NCI-H748 (cell line): ENCODE data around the gene VTI1B.
"Not testable (repeated sequence)": the region's sequence is repeated elsewhere in the genome, so short reads cannot be mapped to it uniquely, and the experiment has no call there.

Source experiments
- DNase-seq: peaks from one replicate; lab custom pipeline; 2025; ENCODE audit not compliant: unreplicated experiment; lab: John Stamatoyannopoulos, UW

VTI1B gene

DNA sequence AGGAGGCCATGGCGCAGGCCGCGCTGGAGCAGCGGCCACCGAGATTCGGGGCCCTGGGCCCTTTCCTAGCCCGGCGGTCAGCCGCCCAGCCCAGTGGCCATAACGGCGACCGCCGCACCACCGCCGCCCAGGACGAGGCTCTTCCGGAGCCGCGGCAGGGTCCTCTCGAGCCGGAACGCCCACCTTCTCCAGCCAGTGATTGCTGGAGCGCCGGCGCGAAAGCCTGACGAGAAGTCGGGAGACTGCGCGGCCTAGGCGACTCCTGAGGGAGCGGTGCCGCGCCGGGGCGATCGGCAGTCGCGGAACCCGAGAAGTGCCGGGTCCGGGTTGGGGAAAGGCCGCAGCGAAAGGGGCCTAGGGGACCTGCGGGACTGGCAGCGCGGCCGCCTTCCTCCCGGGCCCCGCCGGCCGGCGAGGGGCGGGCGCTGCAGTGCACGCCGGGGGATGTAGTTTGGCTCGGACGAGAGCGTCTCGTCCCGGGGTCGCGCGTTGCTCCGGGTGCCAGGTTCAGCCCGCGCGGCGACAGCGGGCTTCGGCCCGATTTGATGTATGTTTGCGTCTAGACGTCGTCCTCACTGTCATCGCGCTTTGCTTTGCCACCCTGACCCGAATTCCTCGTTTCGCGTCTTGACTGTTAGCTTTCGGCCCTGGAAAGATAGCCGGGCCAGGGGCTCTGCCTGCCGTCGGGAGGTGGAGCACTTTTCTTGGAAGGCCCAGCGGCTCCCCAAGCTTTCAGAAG lies at the start of gene VTI1B:
TSS of gene VTI1B (minus strand) at position 153 of the 739 bp plus-strand sequence. CDS start at position 10, 143 bp downstream.
- DNase-seq = peak; percentile 84

- DNase-seq = peak; percentile 29
These were observed 47.9 kb upstream of the VTI1B start for GRCh38 chr14:67722293-67722692.

DNA sequence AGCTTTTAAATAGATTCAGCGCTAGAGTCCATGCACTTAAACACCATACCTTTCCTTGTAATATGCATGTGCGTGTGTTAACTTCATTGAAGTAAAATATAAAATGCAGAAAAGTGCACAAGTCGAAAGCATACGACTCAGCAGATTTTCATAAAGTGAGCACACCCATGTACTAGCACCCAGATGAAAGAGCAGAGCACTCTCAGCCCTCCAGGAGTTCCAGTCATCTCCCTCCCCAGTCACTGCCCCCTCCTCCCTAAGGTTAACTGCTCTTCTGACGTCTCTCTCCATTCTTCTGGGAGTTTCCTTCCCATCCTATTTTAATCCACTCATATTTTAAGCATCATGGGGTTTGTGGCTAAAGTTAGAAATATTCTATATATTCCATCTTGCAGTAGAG lies 47.4 kb upstream of the VTI1B start:
- DNase-seq = no peak

DNA sequence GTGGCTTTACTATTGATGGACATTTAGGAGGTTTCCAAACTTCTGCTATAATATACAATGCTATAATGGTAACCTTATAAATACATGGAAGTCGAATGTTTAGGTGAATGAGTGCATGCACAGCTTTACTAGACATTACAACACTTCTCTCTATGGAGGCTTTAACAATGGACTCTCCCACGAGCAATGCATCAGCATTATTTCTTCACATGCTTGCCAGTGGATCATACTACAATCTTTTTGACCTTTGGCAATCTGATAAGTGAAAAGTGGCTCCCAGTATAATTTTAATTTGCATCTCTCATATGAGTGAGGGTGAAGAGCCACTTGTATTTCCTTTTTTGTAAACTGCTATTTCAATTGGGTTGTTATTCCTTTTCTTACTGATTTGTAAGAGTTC lies 45.4 kb upstream of the VTI1B start:
- DNase-seq = no peak

DNA sequence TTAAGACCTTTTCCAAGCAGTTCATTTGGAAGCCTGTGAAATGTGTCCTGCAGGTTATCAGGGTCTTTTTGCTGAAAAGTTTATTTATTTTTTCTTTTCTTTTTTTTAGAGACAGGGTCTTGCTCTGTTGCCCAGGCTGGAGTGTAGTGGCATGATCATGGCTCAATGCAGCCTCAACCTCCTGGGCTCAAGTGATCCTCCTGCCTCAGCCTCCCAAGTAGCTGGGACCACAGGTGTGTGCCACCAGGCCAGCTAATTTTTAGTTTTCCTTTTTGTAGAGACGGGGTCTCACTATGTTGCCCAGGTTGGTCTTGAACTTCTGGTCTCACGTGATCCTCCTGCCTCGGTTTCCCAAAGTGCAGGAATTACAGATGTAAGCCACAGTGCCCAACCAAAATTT lies 45.0 kb upstream of the VTI1B start:
- DNase-seq = not testable (repeated sequence)

GRCh38 chr14:67718265-67718664 lies 43.8 kb upstream of the VTI1B start:
- no peak for DNase-seq

GRCh38 chr14:67717048-67717447 lies 42.6 kb upstream of the VTI1B start:
- DNase-seq = no peak

DNA sequence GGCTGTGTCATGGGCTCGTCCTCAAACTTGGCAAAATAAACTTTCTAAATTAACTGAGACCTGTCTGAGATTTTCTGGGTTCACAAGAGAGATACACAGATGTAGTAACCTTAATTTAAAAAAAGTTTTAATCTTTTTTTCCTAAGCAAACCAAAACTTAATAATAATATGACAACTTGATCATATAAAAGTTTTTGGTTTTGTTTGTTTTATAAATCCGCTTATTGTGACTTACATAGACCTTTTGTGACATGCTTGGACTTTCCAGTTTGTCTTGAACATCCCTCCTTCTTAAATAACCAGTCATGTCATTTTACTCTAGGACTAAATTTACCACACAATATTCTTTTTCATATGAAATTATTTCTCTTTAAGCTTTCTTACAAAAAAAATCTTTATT lies 35.8 kb upstream of the VTI1B start:
- peak; percentile 8 for DNase-seq

GRCh38 chr14:67709796-67710195 lies 35.4 kb upstream of the VTI1B start:
- not testable (repeated sequence) for DNase-seq

GRCh38 chr14:67709346-67709745 lies 34.9 kb upstream of the VTI1B start:
- not testable (repeated sequence) for DNase-seq

DNA sequence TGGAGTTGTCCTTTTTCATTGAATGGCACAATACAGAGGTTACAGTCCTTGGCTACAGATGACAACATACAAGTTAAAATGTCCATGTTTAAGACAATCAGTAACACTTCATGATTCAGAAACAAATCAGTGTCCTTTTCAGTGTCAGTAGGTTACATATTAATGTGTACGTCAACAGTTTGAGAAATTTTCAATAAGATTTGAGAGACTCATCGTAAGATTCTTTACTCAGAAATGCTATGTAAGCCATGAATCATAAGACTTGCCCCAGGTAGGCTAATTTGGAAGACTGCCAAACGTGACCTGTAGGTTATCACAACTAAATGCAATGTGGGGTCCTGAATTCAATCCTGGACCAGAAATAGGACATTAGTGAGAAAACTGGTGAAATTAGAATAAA lies 30.8 kb upstream of the VTI1B start:
- DNase-seq = no peak

GRCh38 chr14:67704484-67705089 lies 30.2 kb upstream of the VTI1B start:
- peak; percentile 77 for DNase-seq

- DNase-seq = no peak
These were observed 29.6 kb upstream of the VTI1B start for GRCh38 chr14:67703997-67704396.

GRCh38 chr14:67701492-67701891 lies 27.1 kb upstream of the VTI1B start, which contains the start of gene RDH12:
TSS of gene RDH12 (plus strand) at chr14:67701886. CDS start at chr14:67722643, 20,757 bp downstream.
- DNase-seq = not testable (repeated sequence)

- no peak for DNase-seq
These were observed 23.7 kb upstream of the VTI1B start for GRCh38 chr14:67698179-67698578.

DNA sequence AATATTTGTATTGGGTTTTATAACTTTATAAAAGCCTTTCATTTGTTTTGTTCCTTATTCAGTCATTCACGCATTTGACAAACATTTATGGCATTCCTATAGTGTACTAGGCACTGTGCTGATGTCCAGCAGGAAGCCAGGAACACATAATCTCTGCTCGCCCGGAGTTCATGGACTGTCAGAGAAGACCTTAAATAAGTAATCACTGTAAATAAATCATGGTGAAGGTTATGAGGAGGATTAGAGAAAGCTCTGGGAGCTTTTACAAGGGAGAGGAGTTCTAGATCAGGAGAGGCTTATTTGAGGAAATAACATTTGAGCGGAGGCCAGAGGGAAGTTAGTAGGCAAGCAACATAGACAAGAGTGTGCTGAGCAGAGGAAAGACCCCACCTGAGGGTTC lies 22.6 kb upstream of the VTI1B start:
- no peak for DNase-seq

- DNase-seq = peak; percentile 95
These were observed 21.0 kb upstream of the VTI1B start, which contains the start of gene RDH11 for GRCh38 chr14:67695394-67695949. TSS of gene RDH11 (minus strand) at chr14:67695764. CDS start at chr14:67695703, 61 bp downstream.

DNA sequence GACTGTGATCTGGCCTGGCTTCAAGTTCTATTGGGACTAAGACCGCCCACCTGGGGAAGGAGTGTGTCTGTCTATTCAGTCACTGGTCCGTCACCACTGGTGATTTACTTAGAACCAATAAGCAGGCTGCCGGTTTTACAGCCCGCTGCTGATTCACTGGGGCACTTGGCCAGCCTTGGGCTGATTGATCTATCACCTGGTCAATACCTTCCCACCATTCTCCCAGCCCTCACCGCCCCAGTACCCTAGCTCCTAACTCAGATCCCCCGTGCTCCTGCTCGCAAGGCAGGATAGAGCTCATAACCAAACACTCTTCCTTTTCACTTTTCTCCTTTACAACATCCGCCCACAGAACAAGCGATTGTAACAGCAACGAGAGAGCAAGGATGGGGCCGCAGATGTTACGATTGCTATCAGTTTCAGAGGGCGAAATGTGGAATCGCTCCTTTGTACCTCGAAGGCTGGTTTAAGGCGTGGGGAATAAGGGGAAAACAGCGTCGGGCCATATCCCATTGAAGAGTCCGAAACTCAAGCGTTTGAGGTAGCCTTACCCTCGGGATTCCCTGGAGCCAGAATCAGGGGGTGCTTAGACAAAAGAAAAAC lies 20.5 kb upstream of the VTI1B start:
- DNase-seq = peak; percentile 93

GRCh38 chr14:67690011-67690410 lies 15.6 kb upstream of the VTI1B start:
- no peak for DNase-seq

DNA sequence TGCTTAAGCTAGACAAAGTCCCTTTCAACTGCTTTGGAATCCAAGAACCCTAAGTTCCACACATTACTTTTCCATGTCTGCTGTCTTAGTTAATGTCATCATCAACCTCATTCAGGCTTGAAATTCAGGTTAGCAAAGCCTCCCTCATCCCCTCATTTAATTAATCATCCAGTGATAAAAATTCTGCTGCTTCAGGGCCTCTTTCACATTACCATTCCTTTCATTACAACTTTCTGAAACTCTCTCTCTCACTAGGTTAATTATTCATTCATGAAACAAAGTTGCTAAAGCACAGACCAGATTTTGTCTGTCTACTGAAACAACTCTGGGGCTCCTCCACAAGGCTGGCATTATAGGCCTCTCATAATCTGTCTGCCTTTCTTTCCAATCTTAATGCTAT lies 9.4 kb upstream of the VTI1B start:
- no peak for DNase-seq

GRCh38 chr14:67680941-67681340 lies 6.5 kb upstream of the VTI1B start:
- no peak for DNase-seq

- no peak for DNase-seq
These were observed 5.7 kb upstream of the VTI1B start for GRCh38 chr14:67680121-67680602.
